GM12878 (cell line): Measurements from ENCODE around the gene DHRS7B. TPM values are rescaled to one million over a fixed set of nuclear protein-coding genes. Genes with fewer than 3 reads are reported as not detected.

Experiments used
- ATAC-seq: fragments of 200-7000 bp; cut with Tn5 transposase; 3 replicates; pipeline ENCODE4 v1.9.1; 2020; ENCODE audit warnings: mild to moderate bottlenecking, moderate library complexity
- BruUV-seq: library from RNA; stranded (reverse); fragments of 400-500 nt; replicated peaks from 2 replicates; lab custom pipeline; 2021; lab: Mats Ljungman, UMichigan
- CTCF ChIA-PET: fragments of 300-600 bp; sonication (Branson Sonifier 250); formaldehyde crosslinking; extraction: SDS; loops from one replicate; lab custom pipeline; 2021; ENCODE audit warnings: inconsistent platforms; lab: Yijun Ruan, JAX
- POLR2A ChIA-PET: fragments of 350-600 bp; formaldehyde crosslinking; extraction: SDS; loops from one replicate; lab custom pipeline; 2021; ENCODE audit warnings: inconsistent platforms; lab: Charles Lee
- RAD21 ChIA-PET: fragments of 300-600 bp; sonication (Branson Sonifier 250); formaldehyde crosslinking; loops from one replicate; lab custom pipeline; 2023; ENCODE audit warnings: antibody characterized with exemption; ENCODE audit not compliant: unreplicated experiment; lab: Charles Lee
- SMC1A ChIA-PET: fragments of 300-600 bp; sonication (Branson Sonifier 250); formaldehyde crosslinking; loops from one replicate; lab custom pipeline; 2023; ENCODE audit not compliant: unreplicated experiment, uncharacterized antibody; lab: Charles Lee
- DNase-seq: peaks from one replicate; pipeline ENCODE4 v3.0.0-alpha.2; 2011; ENCODE audit warnings: low read depth, low spot score
- FAIRE-seq: peaks from 3 replicates; lab custom pipeline; 2011; peaks lifted over from hg19 to GRCh38; lab: Jason Lieb, UNC
- H2AFZ ChIP-seq: 2 replicates; pipeline ENCODE4 v1.6.0; 2011; ENCODE audit warnings: low read depth, low read length, control low read depth; ENCODE audit not compliant: control insufficient read depth
- H3K27ac ChIP-seq: 2 replicates; pipeline ENCODE4 v1.5.1; 2011; ENCODE audit warnings: control low read depth; ENCODE audit not compliant: control insufficient read depth, insufficient read depth
- H3K27me3 ChIP-seq, 2 experiments: replicated peaks in 1 of 2; 2 replicates each; pipeline versions ENCODE4 v1.6.0 to v1.6.1; 2011; ENCODE audit warnings: low read length in 1 of 2; ENCODE audit not compliant: control insufficient read depth in 2 of 2, insufficient read depth in 2 of 2
- H3K36me3 ChIP-seq, 2 experiments: 2 replicates each; pipeline ENCODE4 v1.5.1; 2011; ENCODE audit warnings: low read length in 1 of 2; ENCODE audit not compliant: control insufficient read depth in 2 of 2, insufficient read depth in 2 of 2
- H3K4me1 ChIP-seq: 2 replicates; pipeline ENCODE4 v1.6.1; 2011; ENCODE audit warnings: mild to moderate bottlenecking, low read length, moderate library complexity, mixed read lengths; ENCODE audit not compliant: control insufficient read depth, insufficient read depth
- H3K4me2 ChIP-seq: 2 replicates; pipeline ENCODE4 v1.6.0; 2011; ENCODE audit warnings: control low read depth; ENCODE audit not compliant: control insufficient read depth, insufficient read depth
- H3K4me3 ChIP-seq: fragments of 200-600 bp; sonication (generic); 2 replicates; pipeline ENCODE4 v1.5.1; 2016
- H3K79me2 ChIP-seq: 2 replicates; pipeline ENCODE4 v1.6.0; 2011; ENCODE audit warnings: low read length; ENCODE audit not compliant: control insufficient read depth, insufficient read depth
- H3K9ac ChIP-seq: 2 replicates; pipeline ENCODE4 v1.8.0; 2011; ENCODE audit warnings: low read length, control low read depth, mixed read lengths; ENCODE audit not compliant: control insufficient read depth, insufficient read depth
- H3K9me3 ChIP-seq: replicated peaks from 3 replicates; pipeline ENCODE4 v1.5.1; 2011; ENCODE audit warnings: mild to moderate bottlenecking, low read length; ENCODE audit not compliant: control insufficient read depth, insufficient read depth
- H4K20me1 ChIP-seq: 2 replicates; pipeline ENCODE4 v1.6.0; 2011; ENCODE audit not compliant: control insufficient read depth, insufficient read depth
- ASH2L ChIP-seq: fragments of 300-600, 200-600 bp; sonication (generic); IDR thresholded peaks from 2 replicates; pipeline ENCODE4 v1.6.1; 2017; ENCODE audit warnings: low read depth, mild to moderate bottlenecking, borderline replicate concordance
- BRCA1 ChIP-seq: IDR thresholded peaks from 2 replicates; pipeline ENCODE4 v1.6.1; 2011; ENCODE audit warnings: low read depth, low read length, improper control_type of control experiment
- KAT2A ChIP-seq: conservative IDR thresholded peaks from 2 replicates; pipeline ENCODE4 v1.6.1; 2011; ENCODE audit warnings: low read depth, low read length; ENCODE audit not compliant: control insufficient read depth
- RB1 ChIP-seq: fragments of 450-650 bp; formaldehyde crosslinking; IDR thresholded peaks from 2 replicates; pipeline ENCODE4 v1.6.1; 2017; ENCODE audit warnings: mild to moderate bottlenecking, borderline replicate concordance
- WGBS: methylation state at CpG from one replicate; pipeline ENCODE4 v1.1.6; 2016; ENCODE audit warnings: low lambda C conversion rate; ENCODE audit not compliant: insufficient replicate concordance, insufficient coverage; ENCODE audit errors: missing lambda C conversion rate; 5-methylcytosine and 5-hydroxymethylcytosine counted together
- in situ Hi-C: fragments of 300-500 bp; cut with MboI; formaldehyde crosslinking; loops from 9 replicates; pipeline ENCODE4 v1.14.3; 2018; ENCODE audit warnings: mixed read lengths
- intact Hi-C: fragments of 100-400 bp; cut with micrococcal nuclease; formaldehyde crosslinking; loops from one replicate; pipeline ENCODE4 v1.14.2; 2022; ENCODE audit not compliant: unreplicated experiment
- polyA plus RNA-seq, 11 experiments: library from polyadenylated mRNA; depleted of rRNA in 4 of 11; unstranded in 6 of 11; stranded (reverse) in 5 of 11; fragments of >200 nt; fragmentation: Nextera tagmentation in 4 of 11; fragmentation: Illumina TruSeq in 1 of 11; extraction: Ambion mirVana in 4 of 11; extraction: Trizol in 1 of 11; gene quantifications; 1 replicate in 1 of 11; 2 replicates in 10 of 11; pipeline versions ENCODE4 v1.2.1 to v1.2.3, GENCODE V29; 2011 to 2016; ENCODE audit warnings: inconsistent platforms in 2 of 11, missing spikeins in 2 of 11, low read depth in 1 of 11
- total RNA-seq, 4 experiments: library from RNA; depleted of rRNA in 3 of 4; stranded (reverse); fragments of >200 nt in 3 of 4; fragmentation: Illumina TruSeq in 1 of 4; extraction: Trizol in 1 of 4; gene quantifications; 2 replicates each; pipeline versions ENCODE4 v1.2.1 to v1.2.3, GENCODE V29; 2013 to 2021
- TF ChIP-seq, protein P1 (sequence below): fragments of 450-650 bp; IDR thresholded peaks from 2 replicates; pipeline ENCODE4 v1.6.1; 2017; ENCODE audit warnings: mild to moderate bottlenecking, moderate library complexity
- TF ChIP-seq, protein P2 (sequence below): IDR thresholded peaks from 2 replicates; pipeline ENCODE4 v1.6.1; 2012; ENCODE audit warnings: improper control_type of control experiment, low read depth, low read length; ENCODE audit not compliant: insufficient replicate concordance
- TF ChIP-seq, protein P3 (sequence below): IDR thresholded peaks from 2 replicates; pipeline ENCODE4 v1.6.1; 2012; ENCODE audit warnings: mild to moderate bottlenecking, low read depth, low read length
- TF ChIP-seq, protein P4 (sequence below): IDR thresholded peaks from 2 replicates; pipeline ENCODE4 v1.6.1; 2012; ENCODE audit warnings: low read depth, low read length, improper control_type of control experiment

Gene DHRS7B
- total and polyA plus RNA-seq, 10 of the 15 experiments (the other 5 are each of a cell fraction or from before 2014, with no cell fraction given) = 11.1 to 35.6 (median 23.0) TPM

DNA sequence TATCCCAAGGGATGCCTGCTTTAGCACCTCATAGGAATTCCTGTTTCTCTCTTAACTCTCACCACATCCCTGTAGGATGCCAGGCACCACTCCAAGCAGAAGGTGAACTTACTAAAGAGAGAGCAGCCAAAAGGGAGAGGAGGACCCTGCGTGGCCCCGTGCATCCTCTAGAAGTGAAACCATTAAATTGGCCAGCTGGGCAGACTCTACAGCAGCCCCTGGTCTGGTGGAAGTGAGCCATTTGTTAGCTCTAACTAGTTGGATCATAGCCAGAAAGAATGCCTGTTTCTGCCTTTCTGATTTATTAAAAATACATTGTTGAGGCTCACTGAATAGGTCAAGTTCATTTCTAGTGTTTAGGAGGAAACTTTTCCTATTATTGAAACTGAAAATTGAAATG is 64.9 kb downstream of the DHRS7B start:
- Histone ChIP-seq H3K9ac (no peak overlapping the region), H3K4me1 (no peaks in the 10 kb centered on the region), H3K79me2 (no peaks in the 10 kb centered on the region), H3K9me3 (no peaks in the 10 kb centered on the region), H3K4me2 (no peak overlapping the region), H4K20me1 (no peaks in the 10 kb centered on the region), H3K36me3 (peaks cover 11 to 12% of the 10 kb centered on the region in 2 experiments; a peak in 3 of 4 replicates), H2AFZ (no peak overlapping the region), H3K27me3 (no peaks in the 10 kb centered on the region), H3K4me3 (no peak overlapping the region), H3K27ac (no peak overlapping the region)
- POLR2A ChIA-PET = no interaction called here
- in situ Hi-C loops (no loop called here), intact Hi-C loops (no loop called here)
- DNase-seq (no peak), FAIRE-seq (no peak), ATAC-seq (no peak)
- CTCF ChIA-PET = interaction anchor here (1.0 kb wide), 1 partner anchor 15 kb away, joined by 3 read pairs; no protein-coding TSS in a partner anchor
- RAD21 ChIA-PET = no interaction called here
- BruUV-seq = no TSS peak
- SMC1A ChIA-PET = no interaction called here
- WGBS = 100% methylated on average over 2 of the region's 2 CpGs
- TF ChIP-seq, protein P1, sequence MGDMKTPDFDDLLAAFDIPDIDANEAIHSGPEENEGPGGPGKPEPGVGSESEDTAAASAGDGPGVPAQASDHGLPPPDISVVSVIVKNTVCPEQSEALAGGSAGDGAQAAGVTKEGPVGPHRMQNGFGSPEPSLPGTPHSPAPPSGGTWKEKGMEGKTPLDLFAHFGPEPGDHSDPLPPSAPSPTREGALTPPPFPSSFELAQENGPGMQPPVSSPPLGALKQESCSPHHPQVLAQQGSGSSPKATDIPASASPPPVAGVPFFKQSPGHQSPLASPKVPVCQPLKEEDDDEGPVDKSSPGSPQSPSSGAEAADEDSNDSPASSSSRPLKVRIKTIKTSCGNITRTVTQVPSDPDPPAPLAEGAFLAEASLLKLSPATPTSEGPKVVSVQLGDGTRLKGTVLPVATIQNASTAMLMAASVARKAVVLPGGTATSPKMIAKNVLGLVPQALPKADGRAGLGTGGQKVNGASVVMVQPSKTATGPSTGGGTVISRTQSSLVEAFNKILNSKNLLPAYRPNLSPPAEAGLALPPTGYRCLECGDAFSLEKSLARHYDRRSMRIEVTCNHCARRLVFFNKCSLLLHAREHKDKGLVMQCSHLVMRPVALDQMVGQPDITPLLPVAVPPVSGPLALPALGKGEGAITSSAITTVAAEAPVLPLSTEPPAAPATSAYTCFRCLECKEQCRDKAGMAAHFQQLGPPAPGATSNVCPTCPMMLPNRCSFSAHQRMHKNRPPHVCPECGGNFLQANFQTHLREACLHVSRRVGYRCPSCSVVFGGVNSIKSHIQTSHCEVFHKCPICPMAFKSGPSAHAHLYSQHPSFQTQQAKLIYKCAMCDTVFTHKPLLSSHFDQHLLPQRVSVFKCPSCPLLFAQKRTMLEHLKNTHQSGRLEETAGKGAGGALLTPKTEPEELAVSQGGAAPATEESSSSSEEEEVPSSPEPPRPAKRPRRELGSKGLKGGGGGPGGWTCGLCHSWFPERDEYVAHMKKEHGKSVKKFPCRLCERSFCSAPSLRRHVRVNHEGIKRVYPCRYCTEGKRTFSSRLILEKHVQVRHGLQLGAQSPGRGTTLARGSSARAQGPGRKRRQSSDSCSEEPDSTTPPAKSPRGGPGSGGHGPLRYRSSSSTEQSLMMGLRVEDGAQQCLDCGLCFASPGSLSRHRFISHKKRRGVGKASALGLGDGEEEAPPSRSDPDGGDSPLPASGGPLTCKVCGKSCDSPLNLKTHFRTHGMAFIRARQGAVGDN = no peak
- TF ChIP-seq ASH2L (no peak), KAT2A (no peak), RB1 (no peak), BRCA1 (no peak)
- TF ChIP-seq, protein P2, sequence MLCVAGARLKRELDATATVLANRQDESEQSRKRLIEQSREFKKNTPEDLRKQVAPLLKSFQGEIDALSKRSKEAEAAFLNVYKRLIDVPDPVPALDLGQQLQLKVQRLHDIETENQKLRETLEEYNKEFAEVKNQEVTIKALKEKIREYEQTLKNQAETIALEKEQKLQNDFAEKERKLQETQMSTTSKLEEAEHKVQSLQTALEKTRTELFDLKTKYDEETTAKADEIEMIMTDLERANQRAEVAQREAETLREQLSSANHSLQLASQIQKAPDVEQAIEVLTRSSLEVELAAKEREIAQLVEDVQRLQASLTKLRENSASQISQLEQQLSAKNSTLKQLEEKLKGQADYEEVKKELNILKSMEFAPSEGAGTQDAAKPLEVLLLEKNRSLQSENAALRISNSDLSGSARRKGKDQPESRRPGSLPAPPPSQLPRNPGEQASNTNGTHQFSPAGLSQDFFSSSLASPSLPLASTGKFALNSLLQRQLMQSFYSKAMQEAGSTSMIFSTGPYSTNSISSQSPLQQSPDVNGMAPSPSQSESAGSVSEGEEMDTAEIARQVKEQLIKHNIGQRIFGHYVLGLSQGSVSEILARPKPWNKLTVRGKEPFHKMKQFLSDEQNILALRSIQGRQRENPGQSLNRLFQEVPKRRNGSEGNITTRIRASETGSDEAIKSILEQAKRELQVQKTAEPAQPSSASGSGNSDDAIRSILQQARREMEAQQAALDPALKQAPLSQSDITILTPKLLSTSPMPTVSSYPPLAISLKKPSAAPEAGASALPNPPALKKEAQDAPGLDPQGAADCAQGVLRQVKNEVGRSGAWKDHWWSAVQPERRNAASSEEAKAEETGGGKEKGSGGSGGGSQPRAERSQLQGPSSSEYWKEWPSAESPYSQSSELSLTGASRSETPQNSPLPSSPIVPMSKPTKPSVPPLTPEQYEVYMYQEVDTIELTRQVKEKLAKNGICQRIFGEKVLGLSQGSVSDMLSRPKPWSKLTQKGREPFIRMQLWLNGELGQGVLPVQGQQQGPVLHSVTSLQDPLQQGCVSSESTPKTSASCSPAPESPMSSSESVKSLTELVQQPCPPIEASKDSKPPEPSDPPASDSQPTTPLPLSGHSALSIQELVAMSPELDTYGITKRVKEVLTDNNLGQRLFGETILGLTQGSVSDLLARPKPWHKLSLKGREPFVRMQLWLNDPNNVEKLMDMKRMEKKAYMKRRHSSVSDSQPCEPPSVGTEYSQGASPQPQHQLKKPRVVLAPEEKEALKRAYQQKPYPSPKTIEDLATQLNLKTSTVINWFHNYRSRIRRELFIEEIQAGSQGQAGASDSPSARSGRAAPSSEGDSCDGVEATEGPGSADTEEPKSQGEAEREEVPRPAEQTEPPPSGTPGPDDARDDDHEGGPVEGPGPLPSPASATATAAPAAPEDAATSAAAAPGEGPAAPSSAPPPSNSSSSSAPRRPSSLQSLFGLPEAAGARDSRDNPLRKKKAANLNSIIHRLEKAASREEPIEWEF = no peak
- TF ChIP-seq, protein P3, sequence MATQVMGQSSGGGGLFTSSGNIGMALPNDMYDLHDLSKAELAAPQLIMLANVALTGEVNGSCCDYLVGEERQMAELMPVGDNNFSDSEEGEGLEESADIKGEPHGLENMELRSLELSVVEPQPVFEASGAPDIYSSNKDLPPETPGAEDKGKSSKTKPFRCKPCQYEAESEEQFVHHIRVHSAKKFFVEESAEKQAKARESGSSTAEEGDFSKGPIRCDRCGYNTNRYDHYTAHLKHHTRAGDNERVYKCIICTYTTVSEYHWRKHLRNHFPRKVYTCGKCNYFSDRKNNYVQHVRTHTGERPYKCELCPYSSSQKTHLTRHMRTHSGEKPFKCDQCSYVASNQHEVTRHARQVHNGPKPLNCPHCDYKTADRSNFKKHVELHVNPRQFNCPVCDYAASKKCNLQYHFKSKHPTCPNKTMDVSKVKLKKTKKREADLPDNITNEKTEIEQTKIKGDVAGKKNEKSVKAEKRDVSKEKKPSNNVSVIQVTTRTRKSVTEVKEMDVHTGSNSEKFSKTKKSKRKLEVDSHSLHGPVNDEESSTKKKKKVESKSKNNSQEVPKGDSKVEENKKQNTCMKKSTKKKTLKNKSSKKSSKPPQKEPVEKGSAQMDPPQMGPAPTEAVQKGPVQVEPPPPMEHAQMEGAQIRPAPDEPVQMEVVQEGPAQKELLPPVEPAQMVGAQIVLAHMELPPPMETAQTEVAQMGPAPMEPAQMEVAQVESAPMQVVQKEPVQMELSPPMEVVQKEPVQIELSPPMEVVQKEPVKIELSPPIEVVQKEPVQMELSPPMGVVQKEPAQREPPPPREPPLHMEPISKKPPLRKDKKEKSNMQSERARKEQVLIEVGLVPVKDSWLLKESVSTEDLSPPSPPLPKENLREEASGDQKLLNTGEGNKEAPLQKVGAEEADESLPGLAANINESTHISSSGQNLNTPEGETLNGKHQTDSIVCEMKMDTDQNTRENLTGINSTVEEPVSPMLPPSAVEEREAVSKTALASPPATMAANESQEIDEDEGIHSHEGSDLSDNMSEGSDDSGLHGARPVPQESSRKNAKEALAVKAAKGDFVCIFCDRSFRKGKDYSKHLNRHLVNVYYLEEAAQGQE = no peak
- TF ChIP-seq, protein P4, sequence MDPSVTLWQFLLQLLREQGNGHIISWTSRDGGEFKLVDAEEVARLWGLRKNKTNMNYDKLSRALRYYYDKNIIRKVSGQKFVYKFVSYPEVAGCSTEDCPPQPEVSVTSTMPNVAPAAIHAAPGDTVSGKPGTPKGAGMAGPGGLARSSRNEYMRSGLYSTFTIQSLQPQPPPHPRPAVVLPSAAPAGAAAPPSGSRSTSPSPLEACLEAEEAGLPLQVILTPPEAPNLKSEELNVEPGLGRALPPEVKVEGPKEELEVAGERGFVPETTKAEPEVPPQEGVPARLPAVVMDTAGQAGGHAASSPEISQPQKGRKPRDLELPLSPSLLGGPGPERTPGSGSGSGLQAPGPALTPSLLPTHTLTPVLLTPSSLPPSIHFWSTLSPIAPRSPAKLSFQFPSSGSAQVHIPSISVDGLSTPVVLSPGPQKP = no peak
